SK-N-SH (cell line): ENCODE data around the gene SIPA1L2.

Source experiments
- CTCF ChIP-seq: fragments of 200-600 bp; sonication (generic); IDR thresholded peaks from 2 replicates; pipeline ENCODE4 v1.6.1; 2017; ENCODE audit warnings: antibody characterized with exemption, mild to moderate bottlenecking, moderate library complexity
- EP300 ChIP-seq, 2 experiments: IDR thresholded peaks; 2 replicates each; pipeline versions ENCODE4 v1.4.0 to v1.6.1; 2012; ENCODE audit warnings: borderline replicate concordance in 1 of 2, low read depth in 1 of 2, low read length in 1 of 2
- GABPA ChIP-seq: IDR thresholded peaks from 2 replicates; pipeline ENCODE4 v1.4.0; 2012; ENCODE audit warnings: low read depth, mild to moderate bottlenecking
- JUND ChIP-seq: IDR thresholded peaks from 2 replicates; pipeline ENCODE4 v1.4.0; 2012
- MXI1 ChIP-seq: IDR thresholded peaks from 2 replicates; pipeline ENCODE4 v1.6.1; 2012; ENCODE audit warnings: mild to moderate bottlenecking, low read depth, low read length, improper control_type of control experiment
- POLR2AphosphoS5 ChIP-seq: IDR thresholded peaks from 2 replicates; pipeline ENCODE4 v1.6.1; 2012; ENCODE audit warnings: low read depth, low read length
- SIN3A ChIP-seq: IDR thresholded peaks from 2 replicates; pipeline ENCODE4 v1.6.1; 2012; ENCODE audit warnings: low read depth, mild to moderate bottlenecking, low read length, moderate library complexity, borderline replicate concordance
- SMC3 ChIP-seq: IDR thresholded peaks from 2 replicates; pipeline ENCODE4 v1.6.1; 2012; ENCODE audit warnings: low read depth, low read length, improper control_type of control experiment
- USF2 ChIP-seq: fragments of 150-350 bp; IDR thresholded peaks from 2 replicates; pipeline ENCODE4 v1.6.1; 2017; ENCODE audit warnings: antibody characterized with exemption, low read length, low read depth, borderline replicate concordance
- YY1 ChIP-seq: IDR thresholded peaks from 2 replicates; pipeline ENCODE4 v1.4.0; 2012; ENCODE audit warnings: low read depth, mild to moderate bottlenecking

DNA sequence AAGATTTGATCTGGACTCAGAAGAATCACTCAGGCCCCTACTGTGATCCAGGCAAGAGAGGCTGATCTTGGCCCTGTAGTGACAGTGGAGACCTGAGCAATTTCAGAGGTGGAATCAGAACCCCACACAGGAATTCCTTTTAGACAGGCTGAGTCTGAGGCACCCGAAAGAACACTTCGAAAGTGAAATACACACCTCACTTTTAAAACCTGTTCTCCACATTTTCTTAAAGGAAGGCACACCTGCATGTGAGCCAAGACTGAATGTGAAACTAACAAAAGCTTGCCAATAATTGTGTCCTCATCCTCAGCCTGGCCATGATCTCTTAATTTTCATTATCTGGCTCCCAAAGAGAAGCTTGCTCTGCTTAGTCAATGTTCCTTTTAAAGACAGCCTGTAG, 32.2 kb downstream of the SIPA1L2 start:
- TF ChIP-seq CTCF = no peak
- no peak for TF ChIP-seq USF2
- no peak for TF ChIP-seq MXI1
- TF ChIP-seq EP300 (IDR thresholded peaks at IDR 0.05; ENCODE audit: borderline replicate concordance in 1 of 2, low read depth in 1 of 2, low read length in 1 of 2) = no peak
- TF ChIP-seq POLR2AphosphoS5 = no peak
- TF ChIP-seq YY1 = no peak
- no peak for TF ChIP-seq JUND
- no peak for TF ChIP-seq SMC3
- TF ChIP-seq SIN3A = no peak
- no peak for TF ChIP-seq GABPA
